ENCODE results near the gene INSR.
"Not testable (repeated sequence)": the region's sequence is repeated elsewhere in the genome, so short reads cannot be mapped to it uniquely, and the experiment has no call there.

The INSR gene

DNA sequence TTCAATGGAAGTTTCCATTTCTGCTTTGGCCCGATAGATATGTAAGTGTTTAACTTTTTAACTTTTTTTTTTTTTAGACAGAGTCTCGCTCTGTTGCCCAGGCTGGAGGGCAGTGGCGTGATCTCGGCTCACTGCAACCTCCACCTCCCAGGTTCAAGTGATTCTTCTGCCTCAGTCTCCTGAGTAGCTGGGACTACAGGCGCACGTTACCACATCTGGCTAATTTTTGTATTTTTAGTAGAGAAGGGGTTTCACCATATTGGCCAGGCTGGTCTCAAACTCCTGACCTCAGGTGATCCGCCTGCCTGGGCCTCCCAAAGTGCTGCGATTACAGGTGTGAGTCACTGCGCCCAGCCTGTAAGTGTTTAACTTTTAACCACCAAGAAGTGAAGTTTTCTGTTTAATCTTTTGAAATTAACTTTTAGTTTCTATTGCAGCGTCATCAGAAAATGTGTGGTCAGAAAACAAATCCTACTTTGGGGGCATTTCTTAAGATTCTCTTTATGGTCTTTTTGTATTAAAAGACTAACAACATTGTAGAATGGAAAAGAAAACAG, 147.0 kb downstream of the INSR start:
- not testable (repeated sequence) for H3K36me3 Mint-ChIP-seq (ENCODE audit: low read depth); H3K9me3 Mint-ChIP-seq; H3K4me1 Mint-ChIP-seq (ENCODE audit: low read depth); DNase-seq; H3K27me3 Mint-ChIP-seq; H3K27ac Mint-ChIP-seq; H3K4me3 Mint-ChIP-seq

DNA sequence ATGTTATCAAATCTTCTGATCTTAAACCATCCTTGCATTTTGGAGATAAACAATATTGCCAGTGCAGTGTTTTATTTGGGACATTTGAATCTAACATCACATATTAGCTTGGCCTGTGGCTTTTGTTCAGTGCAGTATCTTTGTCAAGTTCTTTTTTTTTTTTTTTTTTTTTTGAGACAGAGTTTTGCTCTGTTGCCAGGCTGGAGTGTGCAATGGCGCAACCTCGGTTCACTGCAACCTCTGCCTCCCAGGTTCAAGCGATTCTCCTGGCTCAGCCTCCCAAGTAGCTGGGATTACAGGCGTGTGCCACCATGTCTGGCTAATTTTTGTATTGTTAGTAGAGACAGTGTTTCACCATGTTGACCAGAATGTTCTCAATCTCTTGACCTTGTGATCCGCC, 148.1 kb downstream of the INSR start:
- H3K4me1 Mint-ChIP-seq (ENCODE audit: low read depth); H3K4me3 Mint-ChIP-seq; H3K36me3 Mint-ChIP-seq (ENCODE audit: low read depth); H3K9me3 Mint-ChIP-seq; DNase-seq; H3K27ac Mint-ChIP-seq; H3K27me3 Mint-ChIP-seq: not testable (repeated sequence)

DNA sequence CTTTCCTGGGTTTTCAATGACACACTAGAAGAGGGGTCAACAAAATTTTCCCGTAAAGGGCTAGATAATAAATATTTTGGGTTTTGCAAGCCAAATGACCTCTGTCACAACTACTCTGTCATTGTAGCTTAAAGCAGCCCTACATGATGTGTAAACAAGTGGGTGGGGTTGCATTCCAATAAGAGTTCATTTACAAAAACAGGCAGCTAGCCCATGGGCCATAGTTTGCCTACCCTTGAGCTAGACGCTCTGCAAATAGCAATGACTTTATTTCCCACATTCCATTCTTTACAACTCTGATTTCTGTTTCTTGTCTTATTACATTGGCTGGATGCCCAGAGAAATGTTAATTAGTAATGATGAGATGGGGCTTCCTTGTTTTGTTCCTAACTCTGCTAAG, 148.7 kb downstream of the INSR start:
- DNase-seq: no peak
- H3K4me1 Mint-ChIP-seq (ENCODE audit: low read depth): peaks cover 5% of the 10 kb centered on the region
- H3K27me3 Mint-ChIP-seq: no peaks in the 10 kb centered on the region
- H3K36me3 Mint-ChIP-seq (ENCODE audit: low read depth): no peaks in the 10 kb centered on the region
- no peak overlapping the region for H3K27ac Mint-ChIP-seq
- H3K4me3 Mint-ChIP-seq: no peak overlapping the region
- H3K9me3 Mint-ChIP-seq: peaks cover 4% of the 10 kb centered on the region

DNA sequence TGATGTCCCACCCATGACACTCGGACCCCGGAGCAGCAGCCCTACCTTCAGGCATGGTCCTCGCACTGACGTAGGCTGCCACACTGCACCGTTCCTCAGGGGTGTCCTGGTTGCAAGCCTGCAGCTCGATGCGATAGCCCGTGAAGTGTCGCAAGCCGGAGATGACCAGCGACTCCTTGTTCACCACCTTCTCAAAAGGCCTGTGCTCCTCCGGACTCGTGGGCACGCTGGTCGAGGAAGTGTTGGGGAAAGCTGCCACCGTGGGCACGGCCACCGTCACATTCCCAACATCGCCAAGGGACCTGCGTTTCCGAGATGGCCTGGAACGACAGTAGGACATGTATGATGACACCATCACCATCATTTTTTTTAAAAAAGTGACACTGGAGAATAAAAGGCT, 151.4 kb downstream of the INSR start:
- peaks cover 5% of the 10 kb centered on the region for H3K4me1 Mint-ChIP-seq (ENCODE audit: low read depth)
- H3K27ac Mint-ChIP-seq: no peak overlapping the region
- H3K4me3 Mint-ChIP-seq: no peak overlapping the region
- no peaks in the 10 kb centered on the region for H3K36me3 Mint-ChIP-seq (ENCODE audit: low read depth)
- peaks cover 4% of the 10 kb centered on the region for H3K9me3 Mint-ChIP-seq
- no peak for DNase-seq
- H3K27me3 Mint-ChIP-seq: no peaks in the 10 kb centered on the region

DNA sequence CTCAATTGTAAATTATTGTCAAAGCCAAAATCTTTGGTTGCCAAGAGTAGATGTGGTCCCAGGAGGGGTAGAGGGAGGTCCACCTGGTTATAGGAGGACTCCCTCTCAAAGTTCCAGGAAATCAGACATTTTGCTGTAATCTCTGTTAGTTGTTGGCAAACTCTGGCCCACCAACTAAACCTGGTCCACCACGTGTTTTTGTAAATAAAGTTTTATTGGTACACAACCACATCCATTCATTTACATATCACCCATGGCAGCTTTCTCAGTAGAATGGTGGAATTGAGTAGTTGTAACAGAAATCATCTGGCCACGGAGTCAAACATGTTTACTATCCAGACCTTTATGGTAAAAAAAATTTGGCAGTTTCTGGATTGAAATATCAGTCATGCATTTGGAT, 154.1 kb downstream of the INSR start:
- Mint-ChIP-seq H3K4me1 (ENCODE audit: low read depth) (no peaks in the 10 kb centered on the region), H3K36me3 (ENCODE audit: low read depth) (no peaks in the 10 kb centered on the region), H3K9me3 (no peaks in the 10 kb centered on the region), H3K27ac (no peak overlapping the region), H3K27me3 (no peaks in the 10 kb centered on the region), H3K4me3 (no peak overlapping the region)
- no peak for DNase-seq

DNA sequence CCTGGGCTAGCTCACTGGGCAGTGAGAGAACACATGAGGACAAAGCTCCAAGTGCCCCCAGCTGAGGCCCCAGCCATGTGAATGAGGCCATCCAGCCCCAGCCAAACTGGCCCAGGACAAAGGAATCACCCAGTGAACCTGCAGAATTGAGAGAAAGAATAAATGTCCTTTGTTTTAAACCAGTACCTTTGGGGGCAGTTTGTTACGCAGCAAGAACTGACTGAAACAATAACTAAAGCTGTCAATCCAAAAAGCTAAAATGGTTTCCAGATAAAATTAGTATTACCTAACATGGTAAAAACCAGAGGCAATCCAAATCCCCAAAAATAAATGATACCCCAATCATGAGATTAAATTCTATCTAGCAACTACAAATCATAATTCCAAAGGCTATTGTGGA, 155.1 kb downstream of the INSR start:
- no peak for DNase-seq
- no peaks in the 10 kb centered on the region for H3K9me3 Mint-ChIP-seq
- H3K27ac Mint-ChIP-seq: no peak overlapping the region
- no peaks in the 10 kb centered on the region for H3K4me1 Mint-ChIP-seq (ENCODE audit: low read depth)
- H3K36me3 Mint-ChIP-seq (ENCODE audit: low read depth): no peaks in the 10 kb centered on the region
- no peaks in the 10 kb centered on the region for H3K27me3 Mint-ChIP-seq
- H3K4me3 Mint-ChIP-seq: no peak overlapping the region

DNA sequence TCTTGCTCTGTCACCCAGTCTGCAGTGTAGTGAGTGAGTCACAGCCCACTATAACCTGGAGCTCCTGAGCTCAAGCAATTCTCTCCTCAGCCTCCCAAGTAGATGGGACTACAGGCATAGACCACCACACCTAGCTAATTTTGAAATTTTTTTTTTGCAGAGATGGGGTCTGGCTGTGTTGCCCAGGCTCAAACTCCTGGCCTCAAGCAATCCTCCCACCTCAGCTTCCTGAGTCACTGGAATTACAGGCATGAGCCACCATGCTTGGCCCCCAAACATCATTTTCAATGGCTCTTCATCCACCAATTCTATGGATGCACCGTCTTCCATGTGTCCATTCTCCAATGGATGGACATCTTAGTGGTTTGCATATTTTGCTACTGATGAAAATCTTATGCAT, 155.8 kb downstream of the INSR start:
- H3K9me3 Mint-ChIP-seq: no peaks in the 10 kb centered on the region
- H3K4me1 Mint-ChIP-seq (ENCODE audit: low read depth): no peaks in the 10 kb centered on the region
- no peak overlapping the region for H3K4me3 Mint-ChIP-seq
- no peak overlapping the region for H3K27ac Mint-ChIP-seq
- no peak for DNase-seq
- H3K36me3 Mint-ChIP-seq (ENCODE audit: low read depth): no peaks in the 10 kb centered on the region
- no peaks in the 10 kb centered on the region for H3K27me3 Mint-ChIP-seq

DNA sequence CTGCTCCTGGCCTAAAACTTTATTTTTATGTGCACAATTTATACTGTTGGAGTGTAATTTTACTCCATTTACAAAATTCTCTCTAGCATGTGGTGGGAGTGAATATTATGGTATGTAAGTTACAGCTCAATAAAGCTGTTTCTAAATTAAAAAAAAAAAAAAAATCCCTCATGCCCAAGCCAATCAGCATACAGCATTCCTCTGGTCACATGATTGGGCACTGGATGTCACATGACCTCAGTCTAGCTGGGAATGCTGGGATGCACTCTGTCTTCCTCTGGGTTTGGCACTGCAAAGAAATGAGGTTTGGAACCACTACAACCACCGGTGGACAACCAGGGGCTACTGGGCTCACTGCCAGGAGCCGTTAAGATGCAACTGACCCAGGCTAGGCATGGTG, 157.1 kb downstream of the INSR start:
- H3K27ac Mint-ChIP-seq: no peak overlapping the region

DNA sequence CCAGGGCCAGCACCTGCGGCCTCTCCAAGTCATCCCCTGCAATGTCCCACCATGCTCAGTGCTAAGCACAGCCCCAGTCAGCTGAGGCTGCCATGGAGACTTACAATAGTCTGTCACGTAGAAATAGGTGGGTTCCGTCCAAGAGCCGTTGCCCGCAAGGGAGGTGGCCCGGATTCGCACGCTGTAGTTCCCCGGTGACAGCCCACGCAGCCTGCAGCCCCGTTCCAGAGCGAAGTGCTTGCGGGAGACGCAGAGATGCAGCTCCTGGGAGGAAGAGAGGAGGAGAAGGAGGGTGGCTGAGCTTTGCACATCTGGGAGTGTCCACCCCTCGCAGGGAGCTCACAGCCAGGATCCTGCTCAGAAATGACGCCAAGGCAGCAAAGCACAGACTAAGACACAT, 162.2 kb downstream of the INSR start:
- Mint-ChIP-seq H3K4me1 (ENCODE audit: low read depth) (no peaks in the 10 kb centered on the region), H3K36me3 (ENCODE audit: low read depth) (no peaks in the 10 kb centered on the region), H3K4me3 (no peak overlapping the region), H3K9me3 (peaks cover 4% of the 10 kb centered on the region), H3K27me3 (no peaks in the 10 kb centered on the region), H3K27ac (no peak overlapping the region)
- DNase-seq: no peak

More for the DNA sequence above, 157.1 kb downstream of the INSR start:
- no peaks in the 10 kb centered on the region for H3K27me3 Mint-ChIP-seq
- H3K36me3 Mint-ChIP-seq (ENCODE audit: low read depth): no peaks in the 10 kb centered on the region
- DNase-seq: no peak
- no peak overlapping the region for H3K4me3 Mint-ChIP-seq
- H3K4me1 Mint-ChIP-seq (ENCODE audit: low read depth): no peaks in the 10 kb centered on the region
- no peaks in the 10 kb centered on the region for H3K9me3 Mint-ChIP-seq

DNA sequence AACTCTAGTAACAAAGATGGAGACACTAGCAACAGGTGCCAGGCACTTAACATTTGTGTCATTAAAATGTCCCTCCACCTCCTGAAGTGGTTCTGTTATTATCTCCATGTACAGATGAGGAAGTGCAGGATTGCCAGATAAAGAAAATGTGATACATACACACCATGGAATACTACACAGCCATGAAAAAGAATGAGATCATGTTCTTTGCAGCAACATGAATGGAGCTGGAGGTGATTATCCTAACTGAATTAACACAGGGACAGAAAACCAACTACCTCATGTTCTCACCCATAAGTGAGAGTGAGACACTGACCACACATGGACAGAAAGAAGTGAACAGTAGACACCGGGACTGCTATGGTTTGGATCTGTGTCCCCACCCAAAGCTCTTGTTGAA, 164.2 kb downstream of the INSR start:
- Mint-ChIP-seq H3K4me1 (ENCODE audit: low read depth) (no peaks in the 10 kb centered on the region), H3K27me3 (no peaks in the 10 kb centered on the region), H3K9me3 (peaks cover 13% of the 10 kb centered on the region), H3K4me3 (no peak overlapping the region), H3K36me3 (ENCODE audit: low read depth) (peaks cover 11% of the 10 kb centered on the region), H3K27ac (no peak overlapping the region)
- no peak for DNase-seq

DNA sequence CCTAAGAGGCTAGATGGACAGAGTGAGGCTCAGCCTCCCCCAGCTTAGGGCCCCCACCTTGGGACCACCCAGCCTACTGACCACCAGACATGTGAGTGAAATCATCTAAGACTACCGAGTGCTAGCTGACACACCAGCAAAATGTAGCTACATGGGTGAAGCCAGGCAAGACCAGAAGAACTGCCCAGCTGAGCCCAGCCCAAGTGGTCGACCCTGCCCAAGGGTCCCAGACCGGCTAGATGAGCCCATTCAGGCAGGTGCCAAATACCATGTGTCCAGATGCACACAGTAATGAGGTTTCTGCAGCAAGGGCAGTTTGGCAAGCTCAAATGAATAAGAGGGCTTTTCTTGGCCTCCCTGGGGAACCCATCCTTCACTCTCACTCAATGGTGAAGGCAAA, 168.1 kb downstream of the INSR start:
- peaks cover 15% of the 10 kb centered on the region for H3K36me3 Mint-ChIP-seq (ENCODE audit: low read depth)
- H3K27ac Mint-ChIP-seq: no peak overlapping the region
- no peak for DNase-seq
- H3K27me3 Mint-ChIP-seq: no peaks in the 10 kb centered on the region
- H3K9me3 Mint-ChIP-seq: peaks cover 17% of the 10 kb centered on the region
- H3K4me1 Mint-ChIP-seq (ENCODE audit: low read depth): no peaks in the 10 kb centered on the region
- H3K4me3 Mint-ChIP-seq: no peak overlapping the region

DNA sequence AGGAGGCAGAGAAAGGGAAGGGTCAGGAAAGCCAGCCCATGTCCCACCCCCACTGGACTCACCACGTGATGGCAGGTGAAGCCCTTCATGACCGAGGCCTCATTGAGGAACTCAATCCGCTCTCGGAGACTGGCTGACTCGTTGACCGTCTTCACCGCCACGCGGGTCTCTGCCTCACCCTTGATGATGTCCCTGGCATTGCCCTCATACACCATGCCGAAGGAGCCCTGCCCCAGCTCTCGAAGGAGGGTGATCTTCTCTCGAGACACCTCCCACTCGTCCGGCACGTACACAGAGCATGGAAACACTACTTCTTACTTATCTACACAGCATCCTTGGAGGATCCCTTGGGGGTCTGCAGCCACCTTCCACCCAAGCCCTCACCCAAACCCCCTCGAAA, 169.0 kb downstream of the INSR start:
- DNase-seq: no peak
- H3K4me3 Mint-ChIP-seq: no peak overlapping the region
- no peaks in the 10 kb centered on the region for H3K27me3 Mint-ChIP-seq
- H3K9me3 Mint-ChIP-seq: peaks cover 17% of the 10 kb centered on the region
- H3K27ac Mint-ChIP-seq: no peak overlapping the region
- H3K4me1 Mint-ChIP-seq (ENCODE audit: low read depth): no peaks in the 10 kb centered on the region
- H3K36me3 Mint-ChIP-seq (ENCODE audit: low read depth): peaks cover 15% of the 10 kb centered on the region

DNA sequence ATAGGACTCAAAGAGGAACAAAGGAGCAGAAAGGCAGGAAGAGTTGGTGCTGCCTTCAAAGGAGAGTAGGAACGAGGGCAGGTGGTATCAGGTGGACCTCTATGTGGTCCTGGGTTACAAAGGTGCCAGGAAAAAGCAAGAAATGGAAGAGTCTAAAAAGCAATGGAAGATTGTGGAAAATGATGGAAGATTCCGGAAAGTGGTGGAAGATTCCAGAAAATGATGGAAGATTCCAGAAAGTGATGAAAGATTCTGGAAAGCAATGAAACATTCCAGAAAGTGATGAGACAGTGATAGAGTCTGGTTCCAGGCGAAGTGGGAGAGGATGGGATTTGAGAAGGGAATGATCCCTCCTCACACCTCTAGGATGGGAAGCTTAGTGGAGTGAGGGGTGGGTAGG, 169.4 kb downstream of the INSR start:
- Mint-ChIP-seq H3K36me3 (ENCODE audit: low read depth) (peaks cover 15% of the 10 kb centered on the region), H3K4me3 (no peak overlapping the region), H3K9me3 (peaks cover 13% of the 10 kb centered on the region), H3K4me1 (ENCODE audit: low read depth) (no peaks in the 10 kb centered on the region), H3K27me3 (no peaks in the 10 kb centered on the region), H3K27ac (no peak overlapping the region)
- no peak for DNase-seq

DNA sequence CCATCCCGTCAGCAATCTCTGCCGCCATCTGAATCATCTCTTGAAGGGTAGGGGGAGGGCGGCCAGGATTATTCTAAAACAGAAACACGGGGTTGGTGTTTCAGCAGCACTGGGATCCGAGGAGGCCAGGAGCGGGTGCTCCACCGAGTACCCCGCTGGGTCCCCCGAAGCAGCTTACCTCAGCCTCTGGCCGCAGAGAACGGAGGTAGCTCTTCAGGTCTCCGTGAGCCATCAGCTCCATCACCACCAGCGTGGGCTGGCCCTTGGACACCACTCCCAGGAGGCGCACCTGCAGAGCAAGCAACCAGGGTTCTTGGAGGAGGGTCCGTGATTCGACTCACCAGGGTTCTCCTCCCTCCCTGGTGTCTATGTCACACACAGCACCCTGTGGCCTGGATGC, 171.5 kb downstream of the INSR start:
- Mint-ChIP-seq H3K27me3 (no peaks in the 10 kb centered on the region), H3K4me1 (ENCODE audit: low read depth) (no peaks in the 10 kb centered on the region), H3K27ac (no peak overlapping the region), H3K36me3 (ENCODE audit: low read depth) (peaks cover 15% of the 10 kb centered on the region), H3K9me3 (peaks cover 13% of the 10 kb centered on the region), H3K4me3 (no peak overlapping the region)
- no peak for DNase-seq

DNA sequence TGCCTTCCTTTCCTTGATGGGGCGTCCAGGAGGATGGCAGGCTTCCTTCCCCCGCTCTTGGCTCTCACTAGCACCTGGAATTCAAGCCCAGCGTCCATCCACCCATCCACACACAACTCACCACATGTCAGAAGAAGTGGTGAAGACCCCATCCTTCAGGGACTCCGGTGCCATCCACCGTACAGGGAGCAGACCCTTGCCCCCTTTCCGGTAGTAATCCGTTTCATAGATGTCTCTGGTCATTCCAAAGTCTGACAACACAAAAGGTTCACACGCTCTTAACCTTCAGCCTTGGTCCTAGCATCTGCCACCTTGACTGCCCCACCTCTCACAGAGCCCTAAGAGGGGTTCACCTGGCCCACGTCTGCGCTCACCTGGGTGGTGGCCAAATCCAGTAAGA, 173.7 kb downstream of the INSR start:
- Mint-ChIP-seq H3K9me3 (peaks cover 8% of the 10 kb centered on the region), H3K4me1 (ENCODE audit: low read depth) (no peaks in the 10 kb centered on the region), H3K4me3 (no peak overlapping the region), H3K36me3 (ENCODE audit: low read depth) (peaks cover 8% of the 10 kb centered on the region), H3K27ac (no peak overlapping the region), H3K27me3 (peaks cover 4% of the 10 kb centered on the region)
- no peak for DNase-seq

DNA sequence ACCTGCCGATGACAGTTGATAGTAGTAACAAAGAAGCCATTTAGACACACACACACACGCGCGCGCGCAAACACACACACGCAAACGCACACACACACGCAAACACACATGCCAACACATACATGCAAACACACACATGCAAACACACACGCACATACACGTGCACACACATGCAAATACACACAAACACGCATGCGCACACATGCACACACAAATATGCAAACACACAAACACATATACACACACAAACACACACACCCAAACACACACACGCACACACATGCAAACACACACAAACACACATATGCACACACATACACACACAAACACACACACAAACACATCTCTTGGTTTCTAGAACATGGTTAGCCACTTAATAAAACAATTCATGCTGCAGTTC, 174.6 kb downstream of the INSR start:
- H3K27ac Mint-ChIP-seq: no peak overlapping the region
- no peak for DNase-seq
- H3K4me1 Mint-ChIP-seq (ENCODE audit: low read depth): no peaks in the 10 kb centered on the region
- H3K36me3 Mint-ChIP-seq (ENCODE audit: low read depth): peaks cover under 1% of the 10 kb centered on the region
- peaks cover 4% of the 10 kb centered on the region for H3K27me3 Mint-ChIP-seq
- no peak overlapping the region for H3K4me3 Mint-ChIP-seq
- H3K9me3 Mint-ChIP-seq: peaks cover 1% of the 10 kb centered on the region

Measured in activated T-cell treated with anti-CD3 and anti-CD28 coated beads, Interleukin-2, amount 50 U/mL, for 24 hours (primary cell).